DMS 273 treated with DMSO at 0.1 percent for 48 hours (cell line): ENCODE measurements around the gene TPCN2.

Source experiments
- DNase-seq: peaks from one replicate; lab custom pipeline; 2025; lab: John Stamatoyannopoulos, UW

TPCN2 gene

DNA sequence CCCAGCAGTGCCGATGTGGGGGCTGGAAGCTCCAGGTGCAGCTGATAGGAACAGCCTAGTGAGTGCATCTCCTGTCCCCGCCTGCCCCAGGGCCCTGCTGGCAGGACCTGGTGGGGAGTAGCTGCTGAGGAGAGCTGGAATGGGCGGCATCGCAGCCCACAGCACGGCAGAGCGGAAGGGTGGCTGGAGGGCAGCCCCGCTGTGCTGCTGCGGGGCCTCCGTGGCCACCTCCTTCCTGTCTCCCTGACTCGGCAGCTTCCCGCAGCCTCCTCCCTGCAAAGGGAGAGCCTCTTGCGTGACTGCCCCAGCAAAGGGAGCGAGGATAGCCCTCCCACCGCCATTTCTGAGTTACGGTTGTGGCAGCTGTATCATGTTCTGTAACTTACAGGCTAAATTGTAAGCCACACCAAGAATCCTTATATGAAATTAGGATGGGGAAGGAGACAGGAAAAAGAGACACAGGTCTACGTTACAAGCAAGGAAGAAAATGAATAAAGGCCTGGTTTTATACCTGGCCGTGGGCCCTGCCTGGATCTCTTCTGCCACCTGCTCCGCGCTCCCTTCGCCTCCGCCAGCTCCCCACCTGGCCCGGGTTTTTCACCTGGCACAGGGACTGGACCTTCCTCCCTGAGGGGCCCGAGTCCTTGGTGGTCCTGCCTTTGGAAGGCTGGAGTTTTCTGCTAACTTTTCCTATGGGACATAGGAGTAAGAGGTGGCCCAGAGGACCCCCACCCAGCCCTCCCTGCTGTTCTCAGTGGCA, 10.0 kb downstream of the TPCN2 start:
- DNase-seq: no peak

DNA sequence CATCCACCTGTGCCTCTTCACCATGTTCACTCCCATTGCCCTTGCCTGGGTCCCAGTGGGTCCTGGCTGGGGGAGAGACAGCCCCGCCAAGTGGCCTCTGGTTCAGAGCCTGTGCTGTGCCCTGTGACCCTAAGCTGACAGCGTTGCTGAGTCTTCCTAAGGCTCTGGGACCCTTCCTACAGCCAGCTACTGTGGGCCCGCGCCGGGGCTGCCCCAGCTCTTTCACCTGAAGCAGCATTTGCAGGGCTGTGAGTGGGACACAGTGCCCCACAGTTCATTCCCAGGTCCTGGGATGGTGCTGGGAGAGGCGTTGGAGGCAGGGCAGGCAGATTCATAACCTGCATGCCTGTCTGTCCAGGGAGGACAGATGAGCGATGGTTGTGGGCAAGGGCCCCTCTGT, 10.7 kb downstream of the TPCN2 start:
- no peak for DNase-seq

DNA sequence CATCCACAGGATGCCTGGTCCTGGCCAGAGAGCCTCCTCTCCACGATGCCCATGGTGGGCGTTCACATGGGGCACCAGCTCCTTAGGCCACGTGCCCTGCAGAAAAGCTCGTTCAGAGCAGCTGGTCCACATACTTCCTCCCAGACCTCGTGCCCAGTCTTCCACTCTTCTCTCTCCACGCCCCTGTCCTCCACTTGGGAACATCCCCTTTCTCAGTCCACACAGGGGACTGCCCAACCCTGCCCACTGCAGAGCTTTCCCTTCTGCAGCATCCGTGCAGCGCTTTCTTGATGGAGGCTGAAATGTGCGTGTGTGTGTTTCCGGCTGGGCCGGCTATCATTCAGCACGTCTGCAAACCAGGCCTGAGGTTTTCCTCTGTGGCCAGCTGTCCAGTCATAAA, 11.3 kb downstream of the TPCN2 start:
- no peak for DNase-seq

DNA sequence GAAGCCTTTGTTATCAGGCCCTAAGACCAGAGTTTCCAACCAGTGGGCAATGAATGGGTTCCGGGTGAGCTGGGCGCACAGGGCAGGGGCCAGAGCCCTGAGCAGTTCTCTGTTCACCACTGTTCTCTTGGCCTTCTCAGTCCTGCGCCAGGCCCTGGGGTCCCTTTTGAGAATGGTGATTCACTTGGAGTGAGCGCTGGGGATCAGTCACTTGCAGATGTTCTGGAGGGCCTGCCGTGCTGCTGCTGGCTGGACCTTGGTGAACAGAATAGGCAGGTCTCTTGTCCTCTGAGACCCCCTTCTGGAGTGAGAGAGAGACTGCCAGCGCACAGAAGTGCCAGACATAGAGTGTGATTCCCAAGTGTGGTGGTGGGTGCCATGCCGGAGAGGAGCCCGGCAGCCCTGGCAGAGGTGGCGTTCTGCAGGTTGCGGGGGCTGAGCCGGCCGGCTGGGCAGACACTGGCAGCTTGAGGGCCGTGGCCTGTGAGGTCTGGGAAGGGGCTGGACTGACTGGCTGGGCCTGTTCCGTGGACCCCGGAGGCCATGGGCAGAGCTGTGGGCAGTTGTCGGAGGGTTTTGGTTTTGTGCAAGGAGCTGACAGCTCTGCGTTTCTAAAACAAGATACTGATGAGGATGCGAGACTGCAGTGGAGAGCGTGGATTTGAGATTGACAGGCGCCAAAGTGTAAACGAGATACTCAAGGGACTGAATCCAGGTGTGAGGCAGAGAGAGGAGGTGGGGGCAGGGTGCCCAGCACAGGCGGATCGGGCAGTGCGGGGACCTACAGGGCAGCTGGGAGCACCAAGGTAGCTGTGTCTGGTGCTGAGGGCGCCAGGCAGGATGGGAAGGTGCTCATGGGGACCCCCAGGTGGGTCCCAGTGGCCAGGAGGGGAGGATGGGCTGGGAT, 12.3 kb downstream of the TPCN2 start:
- no peak for DNase-seq

DNA sequence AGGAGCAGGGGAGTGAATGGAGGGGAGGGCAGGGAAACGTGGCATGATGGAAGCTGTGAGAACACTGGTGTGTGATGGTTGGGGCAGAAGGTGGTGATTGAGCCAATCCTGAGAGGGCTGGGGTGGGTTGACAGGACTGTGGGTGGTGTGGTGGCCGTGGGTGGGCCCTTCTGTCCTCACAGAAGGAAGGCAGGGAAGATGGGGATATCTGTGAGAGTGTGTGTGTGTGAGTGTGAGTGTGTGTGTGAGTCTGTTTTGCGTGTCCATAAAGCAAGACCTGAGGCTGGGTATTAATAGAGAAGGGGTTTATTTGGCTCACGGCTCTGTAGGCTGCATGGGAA, 13.0 kb downstream of the TPCN2 start:
- no peak for DNase-seq

DNA sequence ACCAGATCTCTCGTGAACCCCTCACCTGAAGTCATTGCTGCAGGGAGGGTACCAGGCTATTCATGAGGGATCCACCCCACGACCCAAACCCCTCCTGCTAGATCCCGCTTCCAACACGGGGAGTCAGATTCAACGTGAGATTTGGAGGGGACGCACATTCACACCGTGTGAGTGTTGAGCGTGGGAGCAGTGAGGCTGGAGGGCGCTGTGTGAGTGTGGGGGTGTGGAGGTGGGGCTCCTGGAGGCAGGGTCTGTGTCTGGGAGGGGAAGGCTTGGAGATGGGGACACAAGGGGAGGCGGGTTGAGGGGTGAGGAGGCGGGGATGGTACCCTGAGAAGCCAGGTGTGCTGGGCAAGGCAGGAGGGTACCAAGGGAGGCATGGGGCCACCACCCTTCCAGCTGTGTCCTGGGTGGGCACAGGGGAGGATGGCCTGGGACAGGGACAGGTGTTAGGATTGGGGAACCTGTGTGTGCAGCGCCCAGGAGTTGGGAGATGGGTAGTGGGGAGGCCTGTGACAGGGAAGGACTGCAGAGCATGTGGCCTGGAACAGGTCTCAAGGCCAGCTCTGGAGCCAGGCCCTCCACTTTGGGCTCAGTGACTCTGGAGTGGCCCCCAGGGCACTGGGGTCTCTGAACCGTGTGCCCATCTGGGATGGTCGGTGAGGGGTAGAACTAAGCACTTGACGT, 13.6 kb downstream of the TPCN2 start:
- DNase-seq: no peak

DNA sequence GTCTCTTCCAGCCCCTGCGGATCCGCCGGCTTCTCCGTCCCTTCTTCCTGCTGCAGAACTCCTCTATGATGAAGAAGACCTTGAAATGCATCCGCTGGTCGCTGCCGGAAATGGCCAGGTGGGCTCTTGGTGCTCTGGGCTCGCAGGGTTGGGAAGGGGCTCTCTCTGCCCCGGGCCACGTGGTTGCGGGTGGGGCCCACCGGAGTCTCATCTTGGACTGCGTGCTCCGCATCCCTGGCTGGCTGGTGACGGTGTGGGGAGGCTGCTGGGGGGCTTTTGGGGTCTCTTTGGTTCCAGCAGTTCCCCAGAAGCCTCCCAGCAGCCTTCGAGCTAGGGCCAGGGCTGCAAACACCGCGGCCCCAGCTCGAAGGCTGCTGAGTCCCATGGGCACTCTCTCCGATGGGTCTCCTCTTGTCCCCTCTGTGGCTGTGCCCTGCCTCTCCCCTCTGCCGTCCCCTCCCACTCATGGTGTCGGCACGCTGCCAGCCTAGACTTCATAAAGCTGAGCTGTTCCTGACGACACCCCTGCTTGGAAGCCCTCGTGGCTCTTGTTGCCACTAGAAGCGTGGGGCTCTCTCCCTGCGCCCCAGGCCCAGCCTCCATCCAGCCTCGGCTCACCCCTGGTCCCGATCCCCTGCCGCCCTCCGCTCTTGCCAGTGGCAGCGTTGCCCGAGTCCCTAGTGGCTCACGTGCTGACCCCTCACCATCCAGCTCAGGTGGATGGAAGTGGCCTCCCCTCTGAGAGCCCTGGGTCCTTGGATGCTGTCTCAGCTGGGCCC, 14.3 kb downstream of the TPCN2 start:
- DNase-seq: no peak

DNA sequence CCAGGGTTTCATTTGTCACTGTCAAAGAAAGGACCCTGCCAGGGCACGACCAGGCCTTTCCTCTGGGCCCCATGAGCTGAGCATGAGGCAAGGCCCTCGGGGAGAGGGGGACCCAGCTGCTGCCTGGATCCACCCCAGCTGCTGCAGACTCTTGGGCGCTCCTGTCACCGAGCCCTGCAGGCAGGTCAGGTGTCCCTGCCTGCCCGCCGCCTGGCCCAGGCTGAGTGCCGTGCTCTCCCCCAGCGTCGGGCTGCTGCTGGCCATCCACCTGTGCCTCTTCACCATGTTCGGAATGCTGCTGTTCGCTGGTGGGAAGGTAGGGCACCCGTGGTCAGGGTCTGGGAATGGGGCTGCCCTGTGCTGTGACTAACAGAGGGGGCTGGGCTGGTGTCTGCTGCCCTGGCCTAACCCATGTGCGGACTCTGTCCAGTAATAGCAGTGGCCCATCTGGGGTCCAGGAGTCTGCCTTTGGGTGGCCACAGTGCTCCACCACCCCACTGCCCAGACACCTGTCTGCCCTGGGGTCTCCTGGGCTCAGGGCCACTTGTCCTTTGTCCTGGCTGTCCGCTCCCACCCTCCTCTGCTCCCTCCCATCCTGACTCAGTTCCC, 15.0 kb downstream of the TPCN2 start:
- DNase-seq: no peak

DNA sequence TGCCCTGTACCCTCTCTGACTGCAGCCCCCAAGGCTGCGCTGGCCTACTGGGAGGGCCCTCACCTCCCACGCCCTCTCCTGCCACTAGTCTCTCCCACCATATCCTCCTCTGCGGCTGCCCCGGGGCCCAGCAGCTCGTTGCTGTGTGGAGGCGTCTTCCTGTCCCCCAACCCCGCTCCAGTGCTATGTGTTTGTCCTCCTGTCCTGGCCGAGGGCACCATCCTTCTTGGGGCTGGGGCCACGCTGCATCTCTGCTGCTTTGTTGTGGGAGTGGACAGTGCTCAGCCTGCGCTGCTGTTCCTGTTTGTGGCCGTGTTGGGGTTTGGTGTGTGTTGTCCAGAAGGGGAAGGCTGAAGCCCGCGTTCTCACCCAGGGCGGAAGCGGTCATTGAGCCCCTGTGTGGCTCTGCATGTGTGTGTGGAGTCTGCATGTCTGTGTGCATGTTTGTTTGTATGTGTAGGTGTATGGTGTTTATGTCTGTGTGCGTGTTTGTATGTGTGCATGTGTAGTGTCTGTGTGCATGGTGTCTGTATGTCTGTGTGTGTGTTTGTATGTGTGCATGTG, 15.7 kb downstream of the TPCN2 start:
- no peak for DNase-seq

DNA sequence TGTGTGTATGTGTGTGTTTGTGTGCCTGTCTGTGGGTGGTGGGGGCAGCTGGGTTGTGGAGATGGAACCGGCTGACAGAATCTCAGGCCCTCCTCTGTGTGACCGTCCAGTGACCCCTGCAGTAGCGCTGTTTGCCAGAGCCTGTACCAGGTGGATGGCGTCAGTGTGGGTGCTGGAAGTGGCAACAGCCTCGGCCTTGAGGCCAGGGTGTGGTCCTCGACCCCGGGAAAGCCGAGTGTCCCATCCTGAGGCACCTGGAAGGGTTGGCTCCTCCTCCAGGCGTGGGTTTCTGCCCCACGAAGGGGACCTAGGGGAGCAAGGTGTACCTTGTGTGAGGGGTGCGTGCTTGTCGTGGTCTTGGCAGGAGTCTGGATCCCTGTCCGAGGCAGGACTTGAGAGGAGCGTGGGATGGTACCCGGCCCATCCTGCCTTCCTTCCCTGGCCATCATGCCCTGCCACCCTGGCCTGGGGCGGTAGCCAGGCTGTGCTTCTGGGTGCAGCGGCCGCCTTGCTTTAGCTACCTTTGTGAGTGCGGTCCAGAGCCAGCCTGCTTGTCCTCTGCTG, 16.5 kb downstream of the TPCN2 start:
- no peak for DNase-seq

DNA sequence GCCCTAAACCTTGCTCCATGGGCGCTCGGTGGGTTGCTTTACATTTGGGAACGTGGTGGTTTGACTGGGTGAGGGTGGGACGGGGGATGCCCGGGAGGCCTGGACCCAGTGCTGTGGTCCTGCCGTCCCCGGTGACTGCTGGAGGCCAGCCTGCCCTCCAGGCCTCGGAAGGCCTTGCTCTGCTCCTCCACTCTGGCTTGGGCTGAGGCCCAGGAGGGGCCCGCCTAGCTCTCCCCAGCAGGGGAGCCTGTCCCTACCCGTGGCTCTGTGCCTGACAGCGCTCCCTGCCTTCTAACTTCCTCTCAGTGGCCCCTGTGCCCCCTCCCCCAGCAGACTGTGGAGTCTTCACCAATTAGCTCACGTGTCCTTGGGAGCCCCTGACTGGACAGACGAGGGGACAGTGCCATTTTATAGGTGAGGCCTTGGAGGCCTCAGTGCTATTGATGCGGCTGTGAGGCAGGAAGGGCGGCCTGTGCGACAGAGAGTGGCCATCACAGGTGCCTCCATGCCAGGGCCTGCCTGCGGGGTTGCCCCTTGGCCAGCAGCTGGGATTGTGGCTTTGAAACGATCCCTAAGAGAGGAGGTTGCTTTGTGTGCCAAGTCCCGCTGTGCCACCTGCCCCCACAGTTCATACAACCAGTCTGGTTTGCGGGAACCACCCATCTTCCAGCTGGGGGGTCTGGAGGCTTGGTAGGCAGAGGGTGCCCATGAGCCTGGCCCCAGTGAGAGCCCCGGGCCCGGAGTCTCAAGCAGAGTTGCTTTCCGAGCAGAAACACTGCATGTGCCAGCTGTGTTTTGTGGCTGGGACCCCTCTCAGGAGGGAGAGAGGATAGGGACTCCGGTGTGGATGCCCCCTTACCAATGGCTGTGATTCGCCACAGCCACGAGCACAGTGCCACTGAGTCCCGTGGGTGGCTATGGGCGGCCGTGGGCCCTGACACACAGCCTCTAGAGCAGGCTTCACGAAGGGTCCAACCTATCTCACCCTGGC, 17.7 kb downstream of the TPCN2 start:
- no peak for DNase-seq

DNA sequence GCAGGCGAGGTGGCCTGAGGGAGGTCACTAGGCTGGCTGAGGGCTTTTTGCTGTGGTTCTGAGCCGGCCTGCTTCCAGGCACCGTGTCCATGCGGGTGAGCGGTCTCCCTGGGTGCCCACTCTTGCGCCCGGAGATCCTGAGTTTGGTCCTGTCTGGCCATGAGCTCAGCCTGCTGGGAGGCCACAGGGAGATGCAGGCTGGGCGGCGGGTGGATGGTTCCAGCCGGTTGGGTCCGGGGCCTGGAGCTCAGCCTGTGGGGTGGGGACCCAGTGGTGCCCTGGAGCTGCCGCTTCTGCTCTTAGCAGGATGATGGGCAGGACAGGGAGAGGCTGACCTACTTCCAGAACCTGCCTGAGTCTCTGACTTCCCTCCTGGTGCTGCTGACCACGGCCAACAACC, 18.5 kb downstream of the TPCN2 start:
- no peak for DNase-seq

DNA sequence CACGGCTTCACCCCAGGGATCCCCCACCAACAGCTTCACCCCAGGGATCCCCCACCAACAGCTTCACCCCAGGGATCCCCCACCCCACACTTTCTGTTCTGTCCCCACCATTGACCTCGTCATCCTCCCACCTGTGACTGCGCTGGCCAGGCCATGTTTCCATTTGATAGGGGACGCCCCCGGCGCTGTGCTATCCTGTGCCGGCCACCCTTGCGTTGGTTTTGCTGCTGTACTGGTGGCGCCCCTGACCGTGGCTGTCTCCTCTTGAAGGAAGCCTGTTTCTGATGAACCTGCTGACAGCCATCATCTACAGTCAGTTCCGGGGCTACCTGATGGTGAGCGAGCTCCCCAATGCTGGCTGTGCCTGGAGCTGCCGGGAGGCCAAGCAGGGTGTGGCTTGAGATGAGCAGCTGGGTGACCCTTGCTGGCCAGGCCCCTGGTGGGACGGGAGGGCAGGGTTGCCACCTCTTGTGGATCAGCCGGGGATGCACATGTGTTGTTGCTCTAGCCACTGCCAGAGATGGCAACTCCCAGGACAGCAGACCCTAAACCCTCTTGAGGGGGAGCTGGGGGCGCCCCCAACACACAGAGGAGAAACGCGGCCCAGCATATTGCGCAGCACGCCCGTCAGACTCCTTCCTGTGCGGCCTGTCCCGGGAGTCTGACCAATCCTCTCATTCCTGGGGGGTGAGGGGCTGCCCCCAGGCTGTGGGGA, 22.5 kb downstream of the TPCN2 start:
- DNase-seq: no peak

DNA sequence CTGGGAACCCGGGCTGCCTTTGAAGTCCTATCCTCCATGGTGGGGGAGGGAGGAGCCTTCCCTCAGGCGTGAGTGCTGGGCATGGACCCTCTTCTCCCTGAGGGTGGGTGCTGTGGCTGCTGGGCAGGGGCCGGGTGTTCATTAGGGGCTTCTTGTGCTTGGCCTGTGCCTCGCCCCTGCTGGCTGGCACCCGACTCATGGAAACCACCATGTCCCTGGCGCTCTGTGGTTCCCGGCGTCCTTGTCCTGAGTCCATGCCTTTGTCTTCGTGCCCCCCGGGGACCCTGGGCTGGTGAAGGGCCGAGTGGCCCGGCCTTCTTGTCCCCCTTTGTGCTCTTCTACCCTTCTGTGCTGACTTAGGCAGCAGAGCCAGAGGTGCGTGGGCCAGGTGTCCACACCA, 23.2 kb downstream of the TPCN2 start:
- no peak for DNase-seq

DNA sequence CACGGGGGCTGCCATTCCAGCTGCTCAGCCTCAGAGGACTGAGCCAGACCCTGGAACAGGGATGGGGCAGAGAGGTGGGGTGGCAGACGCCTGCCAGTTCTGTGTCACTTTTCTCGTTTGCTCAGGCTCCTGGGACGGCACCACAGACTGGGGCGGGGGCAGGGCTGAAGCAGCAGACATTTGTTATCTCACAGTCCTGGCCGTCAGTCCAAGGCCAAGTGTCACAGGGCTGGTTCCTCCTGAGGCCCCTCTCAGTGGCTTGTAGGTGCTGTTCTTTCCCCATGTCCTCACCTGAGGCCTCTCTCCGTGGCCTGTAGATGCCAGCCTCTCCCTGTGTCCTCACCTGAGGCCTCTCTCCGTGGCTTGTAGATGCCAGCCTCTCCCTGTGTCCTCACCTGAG, 24.7 kb downstream of the TPCN2 start:
- DNase-seq: no peak

DNA sequence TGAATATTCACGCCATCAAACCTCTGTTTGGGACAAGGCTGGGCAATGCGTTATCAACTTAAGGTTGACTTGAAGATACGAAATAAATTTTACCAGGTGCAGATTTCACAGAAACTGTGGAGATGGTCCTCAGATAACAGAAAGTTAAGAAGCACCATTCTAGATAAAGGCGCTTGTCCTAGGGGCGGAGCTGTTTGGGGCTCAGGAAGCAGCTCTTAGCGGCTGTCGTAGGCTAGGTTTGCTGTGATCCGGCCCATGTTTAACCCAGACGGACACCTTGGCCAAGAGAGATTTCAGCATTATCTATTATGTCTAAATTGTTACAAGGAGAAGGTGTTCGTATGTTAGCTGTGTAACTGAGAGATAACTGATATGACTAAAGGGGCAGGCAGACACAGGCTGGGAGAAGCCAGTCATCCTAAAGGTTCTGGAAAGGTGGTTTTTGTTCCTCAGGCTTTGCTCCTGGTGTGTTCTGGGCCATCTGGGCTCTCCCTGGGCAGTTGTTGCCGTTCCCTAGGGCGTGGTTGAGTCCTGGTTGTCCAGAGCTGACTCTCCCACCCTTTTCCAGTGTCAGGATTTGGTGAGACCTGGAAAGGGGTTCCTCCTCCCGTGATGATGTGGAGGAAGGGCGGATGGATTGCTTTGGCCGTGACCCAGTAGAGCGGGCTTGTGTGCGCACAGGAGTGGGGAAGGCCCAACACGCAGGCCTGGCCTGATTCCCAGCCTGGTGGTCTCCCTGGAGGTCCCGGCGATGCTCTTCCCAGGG, 25.8 kb downstream of the TPCN2 start:
- no peak for DNase-seq

DNA sequence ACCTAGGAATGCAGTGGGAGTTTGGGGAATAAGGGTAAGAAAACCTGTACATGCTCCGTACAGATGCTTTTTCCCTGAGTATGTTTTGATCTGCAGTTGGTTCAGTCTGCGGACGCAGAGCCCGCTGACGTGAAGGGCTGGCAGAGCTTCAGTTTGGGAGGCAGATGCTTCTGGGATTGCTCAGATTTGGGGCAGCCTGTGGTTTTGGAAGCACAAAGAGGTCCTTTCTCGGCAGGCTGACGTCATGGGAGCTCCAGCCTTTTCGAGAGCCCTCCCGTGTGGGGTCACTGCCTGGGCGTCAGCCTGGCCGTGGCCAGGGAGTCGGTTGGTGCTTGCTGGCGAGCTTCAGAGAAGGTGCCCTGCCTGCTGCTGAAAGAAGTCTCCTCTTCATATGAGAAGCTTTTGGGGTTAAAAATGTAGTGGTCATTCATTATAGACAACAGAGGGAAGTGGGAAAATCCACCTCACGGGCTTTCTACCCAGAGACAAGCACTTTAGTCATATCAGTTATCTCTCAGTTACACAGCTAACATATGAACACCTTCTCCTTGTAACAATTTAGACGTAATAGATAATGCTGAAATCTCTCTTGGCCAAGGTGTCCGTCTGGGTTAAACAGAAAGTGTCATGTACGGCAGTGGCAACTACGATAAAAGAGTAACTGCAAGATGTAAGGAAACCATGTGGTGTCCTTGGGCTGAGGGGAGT, 26.8 kb downstream of the TPCN2 start:
- DNase-seq: no peak
